AG10803 (cell line): ENCODE data around the gene FOXO3B.
"Not testable (repeated sequence)": the region's sequence is repeated elsewhere in the genome, so short reads cannot be mapped to it uniquely, and the experiment has no call there.

ENCODE experiments used
- DNase-seq: peaks from one replicate; pipeline ENCODE4 v3.0.0; 2010; ENCODE audit warnings: low read depth
- H3K4me3 ChIP-seq: 2 replicates; pipeline ENCODE4 v1.5.1; 2011; ENCODE audit warnings: mild to moderate bottlenecking, low read length, control low read depth

Gene FOXO3B

DNA sequence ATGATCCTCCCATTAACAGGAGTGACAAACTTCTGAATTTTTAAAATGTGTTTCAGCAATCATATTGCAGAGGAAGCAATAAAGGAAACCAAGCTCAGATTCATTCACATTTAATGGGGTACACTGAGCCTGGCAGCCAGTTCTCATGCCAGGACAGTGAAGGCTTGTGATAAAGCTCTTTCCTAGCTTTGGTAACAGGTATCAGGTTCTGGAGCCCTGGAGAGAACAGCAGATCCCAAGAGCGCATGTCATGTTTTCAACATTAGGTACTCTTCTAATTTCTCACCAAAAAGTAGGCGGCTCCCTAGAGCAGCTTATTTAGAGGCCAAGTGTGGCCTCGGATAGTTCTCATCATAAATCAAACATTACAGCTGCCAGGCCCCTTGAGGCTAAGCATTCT lies 14.6 kb downstream of the FOXO3B start:
- DNase-seq, H3K4me3 ChIP-seq: not testable (repeated sequence)

DNA sequence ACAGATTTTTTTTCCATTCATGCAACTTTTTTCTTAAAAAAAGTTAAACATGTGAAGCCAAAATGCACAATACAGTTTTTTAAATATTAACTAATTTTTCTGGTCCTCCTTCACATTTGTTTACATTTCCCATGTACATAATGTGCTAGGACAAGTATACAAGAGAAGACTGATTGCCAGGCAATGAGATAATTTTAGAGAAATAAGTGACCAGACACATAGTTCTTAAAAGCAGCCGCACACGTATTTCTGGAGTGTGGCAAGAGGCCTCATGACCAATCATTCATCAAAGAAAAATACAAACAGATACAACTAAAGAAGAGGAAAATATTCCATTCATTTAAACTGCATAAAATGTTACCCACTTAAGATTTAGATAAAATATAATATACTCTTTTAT lies 15.8 kb downstream of the FOXO3B start:
- H3K4me3 ChIP-seq, DNase-seq: not testable (repeated sequence)

DNA sequence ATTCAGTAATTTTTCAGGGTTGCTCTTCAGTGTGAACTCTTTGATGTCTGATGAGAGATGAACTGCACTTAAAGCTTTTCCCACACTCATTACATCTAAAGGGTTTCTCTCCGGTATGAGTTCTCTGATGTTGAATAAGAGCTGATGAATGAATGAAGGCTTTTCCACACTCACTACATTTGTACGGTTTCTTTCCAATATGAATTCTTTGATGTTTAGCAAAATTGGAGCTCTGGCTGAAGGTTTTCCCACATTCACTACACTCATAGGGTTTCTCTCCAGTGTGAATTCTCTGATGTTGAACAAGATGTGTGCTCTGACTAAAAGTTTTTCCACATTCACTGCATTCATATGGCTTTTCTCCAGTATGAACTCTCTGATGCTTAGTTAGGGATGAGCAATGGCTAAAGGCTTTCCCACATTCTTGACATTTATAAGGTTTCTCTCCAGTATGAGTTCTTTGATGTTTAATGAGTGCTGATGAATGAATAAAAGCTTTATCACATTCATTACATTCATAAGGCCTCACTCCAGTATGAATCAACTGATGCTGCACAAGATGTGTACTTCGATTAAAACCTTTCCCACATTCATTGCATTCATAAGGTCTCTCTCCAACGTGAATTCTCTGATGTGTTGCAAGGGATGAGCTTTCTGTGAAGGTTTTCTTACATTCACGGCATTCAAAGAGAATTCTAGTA lies 20.0 kb downstream of the FOXO3B start:
- DNase-seq, H3K4me3 ChIP-seq: not testable (repeated sequence)

DNA sequence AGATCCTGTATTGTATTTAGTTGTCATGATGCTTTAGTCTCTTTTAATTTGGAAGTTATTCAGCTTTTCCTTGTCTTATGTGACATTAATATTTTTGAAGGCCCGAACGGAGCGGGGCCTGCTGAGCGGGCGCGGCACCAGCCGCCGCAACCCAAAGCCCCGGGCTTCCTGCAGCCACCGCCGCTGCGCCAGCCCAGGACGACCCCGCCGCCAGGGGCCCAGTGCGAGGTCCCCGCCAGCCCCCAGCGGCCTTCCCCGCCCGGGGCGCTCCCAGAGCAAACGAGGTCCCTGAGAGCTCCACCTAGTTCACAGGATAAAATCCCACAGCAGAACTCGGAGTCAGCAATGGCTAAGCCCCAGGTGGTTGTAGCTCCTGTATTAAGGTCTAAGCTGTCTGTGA lies 32.0 kb downstream of the FOXO3B start:
- H3K4me3 ChIP-seq, DNase-seq: not testable (repeated sequence)

DNA sequence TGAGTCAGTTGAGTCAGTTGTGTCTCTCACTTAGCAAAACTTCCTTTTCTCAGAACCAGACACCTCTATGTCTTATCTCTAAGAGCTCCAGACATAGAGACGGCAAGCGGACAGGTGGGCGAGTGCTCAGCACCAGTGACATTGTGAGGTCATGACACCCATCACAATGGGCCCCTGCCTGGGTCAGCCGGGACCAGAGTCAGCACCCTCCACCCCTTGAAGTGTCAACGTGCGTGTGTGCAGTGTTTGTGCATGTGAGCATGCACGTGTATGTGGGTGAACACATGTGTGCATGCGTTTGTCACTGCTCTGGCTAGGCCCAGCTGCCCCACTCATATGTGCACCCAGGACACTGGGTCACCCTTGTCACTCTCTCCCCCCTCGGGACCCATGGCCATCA lies 37.8 kb downstream of the FOXO3B start, which contains the start of gene TBC1D28:
TBC1D28 (minus strand) TSS at position 101 of the 400 bp plus-strand sequence. CDS start 3,039 bp downstream, outside the sequence.
- H3K4me3 ChIP-seq, DNase-seq: not testable (repeated sequence)

DNA sequence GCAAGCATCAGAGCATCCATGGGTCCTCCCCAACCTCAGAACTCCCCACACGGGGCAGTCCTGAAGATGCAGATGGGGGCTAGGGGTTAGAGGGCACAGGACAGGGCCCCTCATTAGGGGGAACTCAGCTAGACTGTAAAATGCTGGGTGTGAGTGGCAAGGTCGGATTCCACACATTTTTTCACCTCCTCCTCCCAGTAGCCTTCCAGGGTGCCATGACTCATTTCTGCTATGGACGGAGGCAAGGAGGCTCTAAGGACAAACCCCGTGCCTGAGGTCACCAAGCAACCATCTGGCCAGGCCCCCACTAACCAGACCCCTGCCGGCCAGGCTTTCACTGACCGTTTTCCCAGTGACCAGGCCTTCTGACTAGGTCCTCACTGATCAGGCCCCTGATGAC lies 39.0 kb downstream of the FOXO3B start:
- DNase-seq, H3K4me3 ChIP-seq: not testable (repeated sequence)

DNA sequence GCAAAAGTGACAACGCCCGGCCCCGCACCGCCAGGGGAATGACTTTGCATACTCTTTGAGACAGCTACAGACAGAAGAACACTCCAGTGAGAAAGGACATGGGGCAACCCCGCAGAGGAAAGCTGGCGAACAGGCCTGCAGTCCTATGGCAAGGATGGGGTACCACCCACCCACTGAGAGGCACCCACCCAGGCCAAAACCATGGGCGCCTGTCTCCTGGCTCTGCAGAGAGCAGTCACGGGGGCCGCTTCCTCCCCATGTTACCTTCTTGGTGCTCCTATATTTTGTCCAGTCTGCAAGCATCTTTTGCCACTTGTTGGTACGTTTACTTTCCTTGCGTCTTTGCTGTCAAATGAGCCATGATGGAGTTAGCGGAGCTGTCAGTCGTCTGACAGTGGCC lies 43.8 kb downstream of the FOXO3B start:
- DNase-seq, H3K4me3 ChIP-seq: not testable (repeated sequence)

DNA sequence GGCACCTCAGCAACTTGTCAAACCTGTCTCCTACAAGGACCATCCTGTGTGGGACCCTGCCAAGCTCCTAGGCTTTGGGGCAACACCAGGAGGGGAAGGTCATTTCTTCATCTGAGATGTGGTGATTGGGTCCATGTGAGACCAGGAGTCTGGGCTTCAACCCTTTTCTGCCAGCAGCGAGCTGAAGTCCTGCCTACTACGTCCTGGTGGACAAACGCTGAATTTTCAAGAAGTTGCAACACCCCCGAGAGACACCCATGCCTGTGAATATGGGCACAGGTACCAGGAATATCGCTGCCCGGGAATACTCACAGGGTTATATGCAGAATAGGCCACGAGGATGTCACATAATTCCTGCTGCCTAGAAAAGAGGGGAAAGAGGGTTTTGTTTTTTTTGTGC lies 45.9 kb downstream of the FOXO3B start:
- not testable (repeated sequence) for H3K4me3 ChIP-seq, DNase-seq

DNA sequence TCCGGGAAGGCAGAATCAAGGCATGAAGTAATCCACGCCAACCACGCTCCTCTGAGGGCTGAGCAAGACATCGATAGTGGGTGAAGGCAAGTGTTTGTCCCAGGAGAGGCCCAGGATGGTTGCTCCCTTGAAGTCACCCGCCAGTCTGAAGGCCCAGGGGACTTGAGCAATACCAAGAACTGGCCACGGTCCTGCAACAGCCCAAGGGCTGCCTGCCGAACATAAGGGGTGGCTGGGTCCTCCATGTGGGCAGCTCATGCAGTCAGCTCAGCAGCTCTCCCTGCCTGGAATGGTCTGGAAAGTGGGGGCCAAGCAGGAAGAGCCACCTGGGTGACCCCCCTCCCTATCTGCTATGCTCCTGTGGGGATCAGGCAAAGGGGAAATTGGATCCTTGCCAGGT lies 46.3 kb downstream of the FOXO3B start:
- DNase-seq, H3K4me3 ChIP-seq: not testable (repeated sequence)

DNA sequence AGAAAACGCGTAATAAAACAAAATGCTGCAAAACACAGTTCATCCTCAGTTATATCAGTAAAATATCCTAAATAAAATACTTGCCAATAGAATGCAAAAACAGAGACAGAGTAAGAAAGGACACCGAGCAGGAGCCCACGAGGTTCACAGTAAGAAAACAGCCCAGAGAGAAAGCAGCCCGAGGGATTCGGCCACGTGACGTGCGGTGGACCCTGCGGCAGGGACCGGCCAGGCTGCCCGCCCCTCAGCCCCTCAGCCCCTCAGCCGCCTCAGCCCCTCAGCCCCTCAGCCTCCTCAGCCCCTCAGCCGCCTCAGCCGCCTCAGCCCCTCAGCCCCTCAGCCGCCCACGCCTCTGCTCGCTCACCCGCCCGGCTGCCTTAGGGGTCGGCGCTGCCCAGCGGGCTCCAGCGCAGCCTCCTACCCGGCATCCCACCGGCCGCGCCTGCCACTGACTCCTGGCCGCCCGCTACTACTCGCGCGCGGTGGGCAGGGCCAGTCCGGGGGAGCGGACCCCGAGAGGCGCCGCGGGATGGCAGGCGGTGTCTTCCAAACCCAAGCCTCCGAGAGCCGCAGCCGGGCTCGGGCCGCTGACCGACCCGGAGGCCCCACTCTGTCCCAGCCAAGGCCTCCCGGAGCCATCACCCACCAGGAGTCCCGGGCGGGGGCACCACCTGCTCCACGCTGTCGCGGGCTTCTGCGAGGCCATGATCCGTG lies 47.4 kb downstream of the FOXO3B start:
- H3K4me3 ChIP-seq, DNase-seq: not testable (repeated sequence)
